ENCODE results near the gene MSRB3. TPM values are rescaled to one million over a fixed set of nuclear protein-coding genes. Genes with fewer than 3 reads are reported as not detected.
"Not testable (repeated sequence)": the region's sequence is repeated elsewhere in the genome, so short reads cannot be mapped to it uniquely, and the experiment has no call there.

Gene MSRB3
- total and polyA plus RNA-seq, 2 experiments from 2014 or later: 0.95 to 1.7 TPM

DNA sequence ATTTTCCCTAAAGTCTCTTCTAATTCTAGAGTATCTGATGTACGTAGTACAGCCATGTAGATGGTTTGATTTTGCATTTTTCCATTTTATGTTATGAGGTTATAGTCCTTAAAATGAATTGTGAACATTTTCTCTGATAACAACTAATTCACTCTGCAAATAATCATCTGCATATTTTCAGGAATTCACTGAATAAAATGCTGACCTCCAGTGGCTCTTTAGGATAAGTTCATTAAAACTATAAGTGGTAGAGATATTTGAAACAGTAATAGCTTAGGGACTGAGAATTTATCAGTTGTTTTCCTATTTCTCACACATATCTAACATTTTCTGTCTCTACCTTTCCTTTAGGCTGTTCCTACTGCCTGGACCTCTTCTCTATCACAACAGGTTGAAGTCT is 4.4 kb downstream of the MSRB3 start:
- Histone ChIP-seq H3K9me2 (ENCODE audit: insufficient read depth) (no peaks in the 10 kb centered on the region), H3K27ac (ENCODE audit: low read depth) (no peak overlapping the region), H3K4me3 (no peak overlapping the region), H3K27me3 (ENCODE audit: insufficient read depth) (peaks cover 19% of the 10 kb centered on the region), H2AFZ (no peak overlapping the region), H3K36me3 (ENCODE audit: insufficient read depth) (no peaks in the 10 kb centered on the region), H4K20me1 (replicated peaks; ENCODE audit: insufficient read depth) (no peaks in the 10 kb centered on the region), H3K4me1 (ENCODE audit: insufficient read depth) (0 out of 2 replicates have a peak, but pooled peaks cover under 1% of the 10 kb centered on the region), H3K79me2 (replicated peaks; ENCODE audit: insufficient read depth) (no peaks in the 10 kb centered on the region), H3F3A (replicated peaks; ENCODE audit: low read depth) (no peaks in the 10 kb centered on the region), H3K4me2 (no peak overlapping the region)
- no peaks in the 10 kb centered on the region for H3K9me3 Mint-ChIP-seq
- H3K27me3 Mint-ChIP-seq (ENCODE audit: insufficient read depth, low read depth, poor library complexity): peaks cover 4% of the 10 kb centered on the region
- peaks cover 7% of the 10 kb centered on the region for H3K4me1 Mint-ChIP-seq
- TF ChIP-seq STAT1 (IDR thresholded peaks at IDR 0.05; ENCODE audit: unreplicated experiment) (no peak), CTCF (conservative IDR thresholded peaks at IDR 0.05; ENCODE audit: low read depth in 2 of 2) (peak in 1 of 2 experiments; percentile 31; a peak in 1 of 4 replicates)
- DNase-seq (ENCODE audit: low spot score) (no peak), ATAC-seq (no peak)
- no peak overlapping the region for H3K27ac Mint-ChIP-seq
- no peak overlapping the region for H3K4me3 Mint-ChIP-seq
- no peaks in the 10 kb centered on the region for H3K36me3 Mint-ChIP-seq (ENCODE audit: low read depth)

- H3K4me1 Mint-ChIP-seq; H3K9me3 Mint-ChIP-seq; H3K79me2 ChIP-seq (replicated peaks; ENCODE audit: insufficient read depth); H3K36me3 Mint-ChIP-seq (ENCODE audit: low read depth); H3K4me2 ChIP-seq; H3K36me3 ChIP-seq (ENCODE audit: insufficient read depth); ATAC-seq; H2AFZ ChIP-seq; H3F3A ChIP-seq (replicated peaks; ENCODE audit: low read depth); H4K20me1 ChIP-seq (replicated peaks; ENCODE audit: insufficient read depth); H3K4me3 ChIP-seq; H3K9me2 ChIP-seq (ENCODE audit: insufficient read depth); H3K4me1 ChIP-seq (ENCODE audit: insufficient read depth); H3K4me3 Mint-ChIP-seq; DNase-seq (ENCODE audit: low spot score); H3K27me3 ChIP-seq (ENCODE audit: insufficient read depth); H3K27me3 Mint-ChIP-seq (ENCODE audit: insufficient read depth, low read depth, poor library complexity); H3K27ac Mint-ChIP-seq; H3K27ac ChIP-seq (ENCODE audit: low read depth): not testable (repeated sequence)
These were observed 7.0 kb downstream of the MSRB3 start for GRCh38 chr12:65285532-65285931.

GRCh38 chr12:65287426-65287825 is 8.9 kb downstream of the MSRB3 start:
- Histone ChIP-seq H2AFZ (no peak overlapping the region), H3K79me2 (replicated peaks; ENCODE audit: insufficient read depth) (no peaks in the 10 kb centered on the region), H3K36me3 (ENCODE audit: insufficient read depth) (no peaks in the 10 kb centered on the region), H3K9me2 (ENCODE audit: insufficient read depth) (no peaks in the 10 kb centered on the region), H3K27me3 (ENCODE audit: insufficient read depth) (no peaks in the 10 kb centered on the region), H3K4me3 (no peak overlapping the region), H3K4me2 (no peak overlapping the region), H4K20me1 (replicated peaks; ENCODE audit: insufficient read depth) (no peaks in the 10 kb centered on the region), H3K4me1 (ENCODE audit: insufficient read depth) (no peaks in the 10 kb centered on the region), H3K27ac (ENCODE audit: low read depth) (no peak overlapping the region), H3F3A (replicated peaks; ENCODE audit: low read depth) (no peaks in the 10 kb centered on the region)
- Mint-ChIP-seq H3K4me1 (peaks cover 3% of the 10 kb centered on the region; the same call in 1 of the 3 replicates), H3K9me3 (no peaks in the 10 kb centered on the region), H3K4me3 (no peak overlapping the region), H3K36me3 (ENCODE audit: low read depth) (no peaks in the 10 kb centered on the region), H3K27ac (no peak overlapping the region), H3K27me3 (ENCODE audit: insufficient read depth, low read depth, poor library complexity) (no peaks in the 10 kb centered on the region)
- ATAC-seq (no peak), DNase-seq (ENCODE audit: low spot score) (no peak)
- TF ChIP-seq STAT1 (IDR thresholded peaks at IDR 0.05; ENCODE audit: unreplicated experiment) (no peak), CTCF (conservative IDR thresholded peaks at IDR 0.05; ENCODE audit: low read depth in 2 of 2) (no peak), POLR2AphosphoS5 (IDR thresholded peaks at IDR 0.05; ENCODE audit: low read depth) (no peak), ZNF331 (CRISPR knock-in tag; IDR thresholded peaks at IDR 0.05; ENCODE audit: low read depth) (no peak), CREB1 (CRISPR knock-in tag; IDR thresholded peaks at IDR 0.05; ENCODE audit: low read depth) (no peak), JUNB (IDR thresholded peaks at IDR 0.05; ENCODE audit: unreplicated experiment) (no peak), ZNF114 (CRISPR knock-in tag; IDR thresholded peaks at IDR 0.05) (no peak), NANOG (IDR thresholded peaks at IDR 0.05; ENCODE audit: borderline replicate concordance) (no peak)
- TF ChIP-seq, protein P1, sequence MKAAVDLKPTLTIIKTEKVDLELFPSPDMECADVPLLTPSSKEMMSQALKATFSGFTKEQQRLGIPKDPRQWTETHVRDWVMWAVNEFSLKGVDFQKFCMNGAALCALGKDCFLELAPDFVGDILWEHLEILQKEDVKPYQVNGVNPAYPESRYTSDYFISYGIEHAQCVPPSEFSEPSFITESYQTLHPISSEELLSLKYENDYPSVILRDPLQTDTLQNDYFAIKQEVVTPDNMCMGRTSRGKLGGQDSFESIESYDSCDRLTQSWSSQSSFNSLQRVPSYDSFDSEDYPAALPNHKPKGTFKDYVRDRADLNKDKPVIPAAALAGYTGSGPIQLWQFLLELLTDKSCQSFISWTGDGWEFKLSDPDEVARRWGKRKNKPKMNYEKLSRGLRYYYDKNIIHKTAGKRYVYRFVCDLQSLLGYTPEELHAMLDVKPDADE (IDR thresholded peaks at IDR 0.05): no peak
